GM18867 (cell line): ENCODE measurements around the gene TAP1.

Experiments used
- ATAC-seq: cut with Tn5 transposase; IDR thresholded peaks from one replicate; pipeline ENCODE4 v1.9.1; 2021; ENCODE audit warnings: mild to moderate bottlenecking, moderate library complexity; ENCODE audit not compliant: unreplicated experiment

TAP1 gene

GRCh38 chr6:32862725-32863124, 9.2 kb upstream of the TAP1 start:
- no peak for ATAC-seq

GRCh38 chr6:32860674-32861073, 7.2 kb upstream of the TAP1 start:
- no peak for ATAC-seq

GRCh38 chr6:32858194-32858593, 4.7 kb upstream of the TAP1 start:
- no peak for ATAC-seq

- no peak for ATAC-seq
Observed at GRCh38 chr6:32857156-32857891, 3.8 kb upstream of the TAP1 start.

- ATAC-seq: no peak
Observed at GRCh38 chr6:32855467-32856174, 2.1 kb upstream of the TAP1 start.

GRCh38 chr6:32854376-32855178, 1.1 kb upstream of the TAP1 start:
- ATAC-seq: peak; percentile 17

- peak; percentile 14 for ATAC-seq
Observed at GRCh38 chr6:32852844-32853540, 512 bp downstream of the TAP1 start.

GRCh38 chr6:32852018-32852843, 1.3 kb downstream of the TAP1 start:
- no peak for ATAC-seq

GRCh38 chr6:32851025-32851424, 2.5 kb downstream of the TAP1 start:
- no peak for ATAC-seq

GRCh38 chr6:32849126-32849525, 4.4 kb downstream of the TAP1 start:
- no peak for ATAC-seq

- ATAC-seq: no peak
Observed at GRCh38 chr6:32847795-32848194, 5.7 kb downstream of the TAP1 start.

- ATAC-seq: no peak
Observed at GRCh38 chr6:32847004-32847403, 6.5 kb downstream of the TAP1 start.

- ATAC-seq: no peak
Observed at GRCh38 chr6:32845384-32845884, 8.1 kb downstream of the TAP1 start.

GRCh38 chr6:32844839-32845383, 8.6 kb downstream of the TAP1 start:
- ATAC-seq: no peak

GRCh38 chr6:32843979-32844838, 9.3 kb downstream of the TAP1 start, which contains the start of gene PSMB8:
TSS of gene PSMB8 (minus strand) at chr6:32844047. CDS start at chr6:32843996, 51 bp downstream.
- ATAC-seq: peak; percentile 72

- ATAC-seq: no peak
Observed at GRCh38 chr6:32843331-32843978, 10.0 kb downstream of the TAP1 start.

- no peak for ATAC-seq
Observed at GRCh38 chr6:32842690-32843089, 10.8 kb downstream of the TAP1 start.

GRCh38 chr6:32842021-32842650, 11.4 kb downstream of the TAP1 start:
- ATAC-seq: no peak
